ENCODE results near the gene LIX1. TPM values are rescaled to one million over a fixed set of nuclear protein-coding genes. Genes with fewer than 3 reads are reported as not detected.

The LIX1 gene
- total RNA-seq, 1 experiment from 2014 or later: not detected

DNA sequence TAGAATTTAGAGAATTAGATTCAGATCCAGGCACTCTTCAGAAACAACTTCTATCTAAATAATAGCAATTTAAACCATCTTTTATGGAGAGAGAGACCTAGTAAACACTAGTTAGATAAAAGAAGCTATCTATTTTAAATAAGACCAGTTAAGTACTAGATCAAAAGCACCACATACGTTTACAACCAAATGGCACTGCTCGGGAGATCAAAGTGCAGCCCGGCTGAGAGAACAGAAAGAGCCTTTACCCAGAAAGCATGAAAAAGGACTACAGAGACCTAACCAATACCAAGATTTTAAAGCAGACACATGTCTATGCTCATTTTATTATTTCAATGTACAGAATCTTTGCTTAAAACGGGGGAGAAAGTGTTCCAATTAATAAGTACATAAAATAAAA, 30.8 kb downstream of the LIX1 start:
- DNase-seq: no peak
- Histone ChIP-seq H3K27ac (ENCODE audit: low read length) (no peak overlapping the region), H3K36me3 (ENCODE audit: insufficient read depth, low read length) (no peaks in the 10 kb centered on the region), H3K4me1 (ENCODE audit: low read length) (no peaks in the 10 kb centered on the region), H4K20me1 (ENCODE audit: insufficient read depth, low read depth, low read length) (no peaks in the 10 kb centered on the region), H2AFZ (ENCODE audit: low read length) (no peak overlapping the region), H3K27me3 (ENCODE audit: low read length) (no peaks in the 10 kb centered on the region), H3K4me3 (ENCODE audit: low read length) (no peak overlapping the region), H3K9me2 (replicated peaks; ENCODE audit: insufficient read depth, low read length) (no peaks in the 10 kb centered on the region), H3K4me2 (ENCODE audit: low read depth, low read length, poor library complexity, severe bottlenecking) (no peak overlapping the region), H3K9me3 (ENCODE audit: low read length) (no peaks in the 10 kb centered on the region), H3K79me2 (ENCODE audit: low read length) (no peaks in the 10 kb centered on the region), H3K9ac (ENCODE audit: low read length) (no peak overlapping the region)

DNA sequence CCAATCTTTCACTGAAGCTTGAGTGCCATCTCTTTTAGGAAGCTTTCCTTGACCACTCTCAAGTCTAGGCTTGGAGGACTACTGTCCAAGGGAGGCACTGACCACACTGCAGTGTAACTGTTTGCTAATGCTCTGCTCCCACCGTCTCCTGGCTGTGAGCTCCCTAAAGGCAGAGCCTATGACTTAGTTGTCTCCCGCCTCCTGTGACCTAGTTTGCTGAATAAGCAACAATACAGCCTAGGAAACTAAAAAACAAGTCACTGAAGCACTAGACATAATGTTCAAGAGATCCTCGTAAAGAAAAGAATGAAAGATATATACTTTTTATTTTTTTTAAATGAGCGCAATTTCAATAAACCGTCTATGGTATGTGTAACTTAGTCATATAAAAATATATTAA, 31.4 kb downstream of the LIX1 start:
- Histone ChIP-seq H3K4me1 (ENCODE audit: low read length) (no peaks in the 10 kb centered on the region), H3K4me2 (ENCODE audit: low read depth, low read length, poor library complexity, severe bottlenecking) (no peak overlapping the region), H3K79me2 (ENCODE audit: low read length) (no peaks in the 10 kb centered on the region), H3K27me3 (ENCODE audit: low read length) (no peaks in the 10 kb centered on the region), H3K27ac (ENCODE audit: low read length) (no peak overlapping the region), H4K20me1 (ENCODE audit: insufficient read depth, low read depth, low read length) (no peaks in the 10 kb centered on the region), H3K9me2 (replicated peaks; ENCODE audit: insufficient read depth, low read length) (no peaks in the 10 kb centered on the region), H3K9me3 (ENCODE audit: low read length) (no peaks in the 10 kb centered on the region), H3K36me3 (ENCODE audit: insufficient read depth, low read length) (no peaks in the 10 kb centered on the region), H3K9ac (ENCODE audit: low read length) (no peak overlapping the region), H2AFZ (ENCODE audit: low read length) (no peak overlapping the region), H3K4me3 (ENCODE audit: low read length) (no peak overlapping the region)
- DNase-seq: no peak

DNA sequence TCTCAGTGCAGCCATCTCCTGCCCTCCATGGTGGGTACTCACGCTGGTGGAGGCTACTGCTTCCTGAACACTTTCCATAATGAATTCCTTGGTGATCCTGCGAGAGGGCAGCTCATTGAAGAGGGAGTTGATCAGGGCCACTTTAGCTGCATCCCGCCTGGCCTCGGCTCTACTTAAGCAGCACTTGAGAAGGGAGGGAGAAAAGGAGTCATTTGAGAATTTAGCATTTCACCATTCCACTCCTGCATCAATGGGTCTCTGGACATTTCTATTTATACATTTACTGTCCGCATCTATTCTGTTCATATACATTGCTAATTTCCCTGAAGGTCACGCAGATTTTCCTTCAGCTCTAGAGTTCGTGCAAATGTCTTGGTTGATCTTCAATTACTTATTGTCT, 35.1 kb downstream of the LIX1 start:
- Histone ChIP-seq H3K27ac (ENCODE audit: low read length) (no peak overlapping the region), H4K20me1 (ENCODE audit: insufficient read depth, low read depth, low read length) (no peaks in the 10 kb centered on the region), H3K27me3 (ENCODE audit: low read length) (no peaks in the 10 kb centered on the region), H3K9ac (ENCODE audit: low read length) (no peak overlapping the region), H3K36me3 (ENCODE audit: insufficient read depth, low read length) (no peaks in the 10 kb centered on the region), H3K9me3 (ENCODE audit: low read length) (no peaks in the 10 kb centered on the region), H3K9me2 (replicated peaks; ENCODE audit: insufficient read depth, low read length) (no peaks in the 10 kb centered on the region), H2AFZ (ENCODE audit: low read length) (no peak overlapping the region), H3K4me3 (ENCODE audit: low read length) (no peak overlapping the region), H3K4me2 (ENCODE audit: low read depth, low read length, poor library complexity, severe bottlenecking) (no peak overlapping the region), H3K4me1 (ENCODE audit: low read length) (peaks cover 5% of the 10 kb centered on the region), H3K79me2 (ENCODE audit: low read length) (no peaks in the 10 kb centered on the region)
- DNase-seq: no peak

DNA sequence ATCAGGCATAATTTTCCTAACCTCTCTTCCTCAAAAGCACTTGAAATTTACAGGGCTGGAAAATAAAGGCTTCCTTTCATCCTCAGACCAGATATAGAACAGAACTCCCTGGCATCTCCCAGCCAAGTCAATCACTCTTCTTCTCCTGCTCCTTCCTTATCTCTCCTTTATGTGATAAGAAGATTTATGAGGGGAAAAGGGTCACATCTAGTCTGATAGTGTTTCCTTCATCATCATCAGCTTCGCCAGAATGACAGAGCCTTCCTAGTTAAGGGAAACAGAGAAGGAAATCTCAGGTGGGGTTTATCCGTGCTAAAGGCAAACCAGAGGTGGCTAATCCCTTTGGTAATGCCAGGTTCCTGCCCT, 36.2 kb downstream of the LIX1 start:
- no peak overlapping the region for H3K27ac ChIP-seq (ENCODE audit: low read length)
- H3K9me3 ChIP-seq (ENCODE audit: low read length): no peaks in the 10 kb centered on the region
- no peaks in the 10 kb centered on the region for H3K9me2 ChIP-seq (replicated peaks; ENCODE audit: insufficient read depth, low read length)
- H3K79me2 ChIP-seq (ENCODE audit: low read length): no peaks in the 10 kb centered on the region
- DNase-seq: no peak
- no peaks in the 10 kb centered on the region for H4K20me1 ChIP-seq (ENCODE audit: insufficient read depth, low read depth, low read length)
- no peak overlapping the region for H3K4me2 ChIP-seq (ENCODE audit: low read depth, low read length, poor library complexity, severe bottlenecking)
- H2AFZ ChIP-seq (ENCODE audit: low read length): no peak overlapping the region
- peaks cover 5% of the 10 kb centered on the region for H3K4me1 ChIP-seq (ENCODE audit: low read length)
- no peaks in the 10 kb centered on the region for H3K36me3 ChIP-seq (ENCODE audit: insufficient read depth, low read length)
- H3K4me3 ChIP-seq (ENCODE audit: low read length): no peak overlapping the region
- no peak overlapping the region for H3K9ac ChIP-seq (ENCODE audit: low read length)
- no peaks in the 10 kb centered on the region for H3K27me3 ChIP-seq (ENCODE audit: low read length)

DNA sequence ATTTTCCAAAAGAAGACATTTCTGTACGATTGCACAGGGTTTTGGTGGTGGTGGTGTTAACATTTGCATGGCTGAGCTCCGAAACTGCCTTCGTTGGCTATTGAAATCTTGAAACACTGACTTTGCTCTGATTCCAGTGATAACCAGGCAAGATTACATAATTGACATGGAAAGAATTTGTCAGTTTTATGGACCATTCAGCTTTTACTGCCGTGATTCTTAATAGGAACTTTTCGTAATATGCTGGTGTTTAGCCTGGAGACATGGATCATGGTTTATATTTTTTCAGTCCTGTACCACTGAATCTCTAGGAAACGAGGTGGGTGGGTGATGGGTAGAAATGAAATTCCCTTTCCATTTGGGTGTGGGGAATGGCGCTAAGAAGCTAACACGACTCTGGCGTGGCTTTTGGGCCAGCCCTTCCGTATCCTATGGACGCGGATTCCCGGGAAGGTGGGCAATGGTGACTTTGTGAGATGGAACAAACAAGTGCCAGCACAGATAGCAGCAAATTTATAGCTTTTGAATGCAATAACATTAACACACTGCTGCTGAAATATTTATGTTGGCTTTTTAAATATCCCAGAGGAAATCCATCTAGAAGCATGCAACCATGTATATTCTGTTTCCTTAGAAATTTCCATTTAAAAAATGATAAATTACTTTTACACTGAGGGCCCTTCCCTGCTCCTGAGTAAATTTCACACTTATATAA, 36.8 kb downstream of the LIX1 start:
- no peak for DNase-seq
- no peak overlapping the region for H3K9ac ChIP-seq (ENCODE audit: low read length)
- no peaks in the 10 kb centered on the region for H4K20me1 ChIP-seq (ENCODE audit: insufficient read depth, low read depth, low read length)
- no peaks in the 10 kb centered on the region for H3K9me3 ChIP-seq (ENCODE audit: low read length)
- no peak overlapping the region for H3K4me2 ChIP-seq (ENCODE audit: low read depth, low read length, poor library complexity, severe bottlenecking)
- H3K4me1 ChIP-seq (ENCODE audit: low read length): peaks cover 5% of the 10 kb centered on the region
- H3K4me3 ChIP-seq (ENCODE audit: low read length): no peak overlapping the region
- H2AFZ ChIP-seq (ENCODE audit: low read length): no peak overlapping the region
- no peaks in the 10 kb centered on the region for H3K9me2 ChIP-seq (replicated peaks; ENCODE audit: insufficient read depth, low read length)
- H3K27me3 ChIP-seq (ENCODE audit: low read length): no peaks in the 10 kb centered on the region
- H3K27ac ChIP-seq (ENCODE audit: low read length): no peak overlapping the region
- H3K79me2 ChIP-seq (ENCODE audit: low read length): no peaks in the 10 kb centered on the region
- H3K36me3 ChIP-seq (ENCODE audit: insufficient read depth, low read length): no peaks in the 10 kb centered on the region

DNA sequence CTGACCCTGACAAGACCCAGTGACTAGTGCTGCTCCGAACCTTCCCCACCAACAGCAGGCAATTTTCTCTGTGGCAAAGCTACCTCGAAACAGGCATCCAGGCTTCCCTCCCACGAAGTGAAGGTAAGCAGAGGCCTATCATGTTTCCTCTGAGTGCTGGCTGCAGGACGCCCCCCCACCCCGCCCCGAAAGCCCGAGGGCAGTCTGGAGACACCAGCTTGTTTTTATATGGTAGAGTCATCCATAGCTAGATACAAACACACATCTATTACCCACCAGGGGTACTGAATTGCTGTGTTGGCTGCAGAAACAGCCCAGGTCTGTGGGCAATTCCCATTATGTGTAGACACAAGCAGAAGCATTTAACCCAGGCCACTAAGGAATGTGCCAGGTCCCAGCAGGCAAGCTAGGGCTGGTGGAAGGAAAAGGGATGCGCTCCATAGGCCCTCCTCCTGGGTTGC, 40.4 kb downstream of the LIX1 start:
- no peak overlapping the region for H3K9ac ChIP-seq (ENCODE audit: low read length)
- H3K9me3 ChIP-seq (ENCODE audit: low read length): no peaks in the 10 kb centered on the region
- H3K36me3 ChIP-seq (ENCODE audit: insufficient read depth, low read length): no peaks in the 10 kb centered on the region
- H3K27me3 ChIP-seq (ENCODE audit: low read length): no peaks in the 10 kb centered on the region
- no peak overlapping the region for H3K27ac ChIP-seq (ENCODE audit: low read length)
- no peak overlapping the region for H3K4me2 ChIP-seq (ENCODE audit: low read depth, low read length, poor library complexity, severe bottlenecking)
- H2AFZ ChIP-seq (ENCODE audit: low read length): no peak overlapping the region
- H4K20me1 ChIP-seq (ENCODE audit: insufficient read depth, low read depth, low read length): no peaks in the 10 kb centered on the region
- no peak overlapping the region for H3K4me3 ChIP-seq (ENCODE audit: low read length)
- peaks cover 9% of the 10 kb centered on the region for H3K4me1 ChIP-seq (ENCODE audit: low read length)
- no peak for DNase-seq
- no peaks in the 10 kb centered on the region for H3K9me2 ChIP-seq (replicated peaks; ENCODE audit: insufficient read depth, low read length)
- H3K79me2 ChIP-seq (ENCODE audit: low read length): no peaks in the 10 kb centered on the region

DNA sequence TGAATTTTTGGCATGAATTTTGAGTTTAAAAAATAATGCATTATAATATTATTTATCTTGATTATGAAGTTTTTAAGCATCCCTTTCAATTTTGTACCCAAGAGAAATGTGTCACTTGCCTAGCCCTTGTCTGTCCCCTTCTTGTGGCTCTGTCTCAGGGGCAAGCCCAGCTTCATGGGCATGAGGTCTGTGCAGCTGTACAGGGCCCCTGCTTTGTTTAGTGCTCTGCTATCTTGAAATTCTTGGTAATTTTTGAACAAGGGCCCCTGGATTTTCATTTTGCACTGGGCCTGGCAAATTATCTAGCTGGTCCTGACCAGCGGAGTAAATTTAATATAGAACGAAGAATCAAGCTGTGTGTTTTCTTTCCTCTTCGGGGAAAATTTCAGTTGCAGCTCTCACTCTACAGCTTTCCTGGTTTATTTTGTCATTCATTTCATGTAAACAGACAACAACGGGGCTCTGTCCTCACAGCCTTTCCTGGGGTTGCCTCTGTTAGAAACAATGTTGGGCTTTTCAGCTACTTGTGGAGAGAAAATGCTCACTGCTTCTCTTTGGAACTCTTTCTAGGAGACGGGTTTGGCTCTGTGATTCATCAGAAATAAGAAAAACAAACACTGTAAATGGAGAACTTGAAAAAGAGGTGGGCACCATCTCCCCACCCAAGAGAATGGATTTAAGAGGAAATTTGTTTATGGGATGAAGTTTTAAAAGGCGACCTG, 41.1 kb downstream of the LIX1 start:
- Histone ChIP-seq H3K9me2 (replicated peaks; ENCODE audit: insufficient read depth, low read length) (no peaks in the 10 kb centered on the region), H3K79me2 (ENCODE audit: low read length) (no peaks in the 10 kb centered on the region), H3K4me3 (ENCODE audit: low read length) (no peak overlapping the region), H3K4me1 (ENCODE audit: low read length) (peaks cover 9% of the 10 kb centered on the region), H3K9me3 (ENCODE audit: low read length) (no peaks in the 10 kb centered on the region), H3K36me3 (ENCODE audit: insufficient read depth, low read length) (no peaks in the 10 kb centered on the region), H3K27ac (ENCODE audit: low read length) (no peak overlapping the region), H3K4me2 (ENCODE audit: low read depth, low read length, poor library complexity, severe bottlenecking) (no peak overlapping the region), H3K9ac (ENCODE audit: low read length) (no peak overlapping the region), H4K20me1 (ENCODE audit: insufficient read depth, low read depth, low read length) (no peaks in the 10 kb centered on the region), H3K27me3 (ENCODE audit: low read length) (no peaks in the 10 kb centered on the region), H2AFZ (ENCODE audit: low read length) (no peak overlapping the region)
- no peak for DNase-seq

DNA sequence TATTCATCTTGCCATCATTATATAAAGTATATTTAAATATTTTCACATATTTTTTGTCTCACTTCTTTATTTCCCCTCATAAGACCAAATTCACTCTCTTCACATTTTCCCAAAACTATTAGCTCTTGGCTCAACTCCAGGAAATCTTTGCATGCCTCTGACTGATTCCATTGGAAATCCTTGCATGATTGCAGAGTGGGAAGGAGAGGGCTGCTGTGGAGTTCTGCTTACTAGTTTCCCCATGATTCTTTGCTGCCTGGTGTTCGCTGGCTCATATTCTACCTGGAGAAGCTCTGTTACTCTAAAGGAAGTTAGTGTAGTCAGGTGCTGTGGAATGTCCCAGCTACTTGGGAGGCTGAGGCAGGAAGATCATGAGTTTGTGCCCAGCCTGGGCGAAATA, 41.9 kb downstream of the LIX1 start:
- H3K4me2 ChIP-seq (ENCODE audit: low read depth, low read length, poor library complexity, severe bottlenecking): no peak overlapping the region
- H3K4me3 ChIP-seq (ENCODE audit: low read length): no peak overlapping the region
- H3K9ac ChIP-seq (ENCODE audit: low read length): no peak overlapping the region
- no peaks in the 10 kb centered on the region for H3K27me3 ChIP-seq (ENCODE audit: low read length)
- no peaks in the 10 kb centered on the region for H3K36me3 ChIP-seq (ENCODE audit: insufficient read depth, low read length)
- no peaks in the 10 kb centered on the region for H4K20me1 ChIP-seq (ENCODE audit: insufficient read depth, low read depth, low read length)
- no peaks in the 10 kb centered on the region for H3K79me2 ChIP-seq (ENCODE audit: low read length)
- no peak overlapping the region for H2AFZ ChIP-seq (ENCODE audit: low read length)
- H3K9me3 ChIP-seq (ENCODE audit: low read length): no peaks in the 10 kb centered on the region
- no peak for DNase-seq
- no peaks in the 10 kb centered on the region for H3K9me2 ChIP-seq (replicated peaks; ENCODE audit: insufficient read depth, low read length)
- H3K4me1 ChIP-seq (ENCODE audit: low read length): peaks cover 9% of the 10 kb centered on the region
- H3K27ac ChIP-seq (ENCODE audit: low read length): no peak overlapping the region
